GM20431 (cell line): ENCODE data around the gene CEBPZOS.
"Not testable (repeated sequence)": the region's sequence is repeated elsewhere in the genome, so short reads cannot be mapped to it uniquely, and the experiment has no call there.

ENCODE experiments used
- in situ Hi-C: fragments of 300-500 bp; cut with MseI, MboI; formaldehyde crosslinking; loops from one replicate; pipeline ENCODE4 v1.15.0; 2020; ENCODE audit warnings: low sequenced_read_pairs; ENCODE audit not compliant: unreplicated experiment

CEBPZOS gene

GRCh38 chr2:37189452-37190153 is 6.7 kb upstream of the CEBPZOS start:
- in situ Hi-C loops: no loop called here

- in situ Hi-C loops: no loop called here
These were observed 6.0 kb upstream of the CEBPZOS start for GRCh38 chr2:37190290-37190689.

DNA sequence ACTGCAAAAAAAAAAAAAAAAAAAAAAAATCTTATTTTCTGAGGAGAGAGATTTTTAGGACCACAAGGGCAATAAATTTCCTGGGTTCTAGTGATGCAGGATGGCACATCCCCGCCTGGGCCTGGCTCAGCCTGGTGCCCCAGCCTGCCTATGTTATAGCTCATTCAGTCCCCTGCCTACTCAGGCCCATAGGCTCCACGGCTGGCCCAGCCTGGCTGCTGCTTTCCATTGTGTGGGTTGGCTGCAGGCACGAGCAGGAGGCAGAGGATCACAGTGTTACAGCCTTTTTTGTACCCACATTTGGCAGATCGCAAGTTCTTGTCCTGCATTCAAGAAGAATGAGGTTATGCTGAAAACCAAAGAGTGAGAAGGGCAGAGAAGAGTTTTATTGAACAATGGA is 5.0 kb upstream of the CEBPZOS start:
- in situ Hi-C loops: no loop called here

- in situ Hi-C loops: no loop called here
These were observed 4.5 kb upstream of the CEBPZOS start for GRCh38 chr2:37191747-37192146.

GRCh38 chr2:37192551-37192950 is 3.7 kb upstream of the CEBPZOS start:
- in situ Hi-C loops: no loop called here

GRCh38 chr2:37195862-37196319 is 405 bp upstream of the CEBPZOS start:
- in situ Hi-C loops: not testable (repeated sequence)

DNA sequence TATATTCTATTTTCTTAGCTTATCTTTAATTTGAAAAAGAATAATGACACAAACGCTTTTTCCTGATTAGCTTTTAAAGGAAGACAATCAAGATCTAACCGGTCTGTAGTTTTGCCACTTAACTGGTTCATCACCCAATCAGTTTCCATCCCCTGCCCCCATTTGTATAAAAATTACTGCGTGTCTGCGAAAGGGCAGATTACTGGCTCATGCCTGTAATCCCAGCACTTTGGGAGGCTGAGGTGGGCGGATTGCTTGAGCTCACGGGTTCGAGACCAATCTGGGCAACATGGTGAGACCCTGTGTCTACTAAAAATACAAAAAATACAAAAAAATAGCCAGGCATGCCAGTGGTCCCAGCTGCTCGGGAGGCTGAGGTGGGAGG is 2.4 kb downstream of the CEBPZOS start:
- in situ Hi-C loops: no loop called here

DNA sequence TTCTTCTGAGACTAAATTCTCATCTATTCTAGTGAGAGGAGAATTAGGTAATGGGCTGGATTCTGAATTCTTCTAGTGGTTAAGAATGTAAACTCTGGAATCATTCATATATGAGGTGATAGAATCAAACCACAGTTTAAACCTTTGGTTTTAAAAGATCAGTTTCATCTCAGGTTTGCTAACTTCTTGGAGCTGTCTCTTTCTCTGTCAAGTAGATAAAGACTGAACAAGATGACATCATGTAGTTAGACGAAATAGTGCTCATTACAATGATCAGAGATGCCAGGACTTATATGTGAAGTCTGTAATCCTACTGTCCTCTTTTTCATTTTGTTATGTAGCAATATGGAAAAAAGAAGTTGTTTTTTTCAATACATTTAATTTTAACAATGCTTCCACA is 4.9 kb downstream of the CEBPZOS start:
- in situ Hi-C loops: no loop called here

GRCh38 chr2:37201766-37202165 is 5.5 kb downstream of the CEBPZOS start:
- in situ Hi-C loops: no loop called here

DNA sequence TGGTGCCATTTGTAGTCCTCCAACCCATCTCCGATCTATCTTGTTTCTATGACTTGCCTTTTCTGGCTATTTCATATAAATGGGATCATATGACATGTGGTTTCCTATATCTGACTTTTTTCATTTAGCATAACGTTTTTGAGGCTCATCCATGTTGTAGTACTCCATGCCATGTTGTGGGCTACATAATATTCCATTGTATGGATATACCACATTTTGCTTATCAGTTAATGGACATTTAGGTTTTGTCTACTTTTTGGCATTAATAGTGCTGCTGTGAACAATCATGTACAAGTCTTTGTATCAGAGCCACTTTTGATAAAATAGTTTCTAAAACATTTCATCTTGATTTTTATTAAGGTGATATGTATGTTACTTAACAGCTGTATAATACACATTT is 7.4 kb downstream of the CEBPZOS start:
- in situ Hi-C loops: no loop called here

GRCh38 chr2:37205071-37205661 is 8.9 kb downstream of the CEBPZOS start:
- in situ Hi-C loops: not testable (repeated sequence)

DNA sequence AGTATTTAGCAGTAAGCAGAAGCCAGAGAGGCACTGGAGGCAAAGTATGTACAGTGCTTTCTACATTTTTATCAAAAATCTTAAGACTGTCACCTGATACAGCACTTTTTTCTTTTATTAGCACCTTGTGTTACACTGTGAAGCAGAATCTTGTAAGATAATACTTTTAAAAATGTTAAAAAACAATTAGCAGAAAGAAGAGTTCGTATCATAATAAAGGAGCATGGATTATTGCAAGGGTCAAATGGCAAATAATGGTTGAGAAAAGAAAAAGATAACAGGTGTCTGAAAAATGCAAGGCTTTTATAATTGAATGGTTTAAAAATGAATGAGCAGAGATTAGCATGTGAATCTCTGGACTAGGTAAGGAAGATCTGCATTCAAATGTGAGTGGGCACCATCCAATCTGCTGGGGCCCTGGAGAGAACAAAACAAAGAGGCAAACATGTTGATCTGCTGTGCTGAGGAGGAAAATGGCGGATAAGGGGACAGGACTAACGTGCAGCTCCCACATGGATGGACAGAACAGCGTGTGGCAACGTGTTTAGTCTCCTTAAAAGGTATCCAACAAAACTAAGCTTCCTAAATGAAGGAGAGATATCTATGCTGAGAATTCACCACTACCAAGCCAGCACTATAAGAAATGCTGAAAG is 9.5 kb downstream of the CEBPZOS start:
- in situ Hi-C loops: no loop called here

- in situ Hi-C loops: not testable (repeated sequence)
These were observed 10.5 kb downstream of the CEBPZOS start for GRCh38 chr2:37206760-37207159.

- in situ Hi-C loops: no loop called here
These were observed 14.9 kb downstream of the CEBPZOS start for GRCh38 chr2:37211212-37211611.

DNA sequence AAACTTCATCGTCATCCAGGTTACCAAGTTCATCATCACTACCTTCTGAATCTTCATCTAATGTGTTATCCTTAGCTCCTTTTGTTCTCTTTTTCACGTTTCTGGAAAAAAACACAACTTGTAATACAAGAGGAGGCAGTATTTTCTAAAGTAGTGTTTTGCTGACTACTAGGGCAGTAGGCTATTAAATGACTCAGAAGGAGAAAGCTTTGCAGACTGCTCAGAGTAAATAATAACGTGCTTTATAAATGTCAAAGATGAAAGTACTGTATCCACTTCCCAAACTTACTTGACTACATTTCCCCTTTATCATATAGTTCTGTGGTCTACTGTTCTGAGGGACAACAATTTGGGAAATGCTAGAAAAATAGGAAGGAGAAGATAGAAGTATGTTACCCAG is 15.6 kb downstream of the CEBPZOS start:
- in situ Hi-C loops: no loop called here

GRCh38 chr2:37215250-37215649 is 19.0 kb downstream of the CEBPZOS start:
- in situ Hi-C loops: no loop called here

DNA sequence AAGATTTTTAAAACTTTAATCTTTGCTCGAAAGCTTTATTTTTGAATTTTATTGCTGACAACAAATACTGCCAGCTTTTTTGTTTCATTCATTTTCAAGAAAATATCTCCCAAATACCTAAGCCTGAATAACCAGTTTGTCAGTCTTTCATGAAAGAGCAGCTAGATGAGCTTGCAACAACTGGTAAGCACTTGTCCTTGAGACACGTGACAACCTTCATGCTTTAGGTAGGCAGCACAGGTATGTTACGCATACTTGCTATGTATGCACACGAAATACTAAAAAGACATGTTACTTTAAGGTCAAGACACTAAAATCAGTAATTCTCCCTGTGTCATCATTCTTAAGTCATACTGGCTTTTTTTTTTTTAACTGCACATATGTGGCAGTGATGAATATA is 22.8 kb downstream of the CEBPZOS start:
- in situ Hi-C loops: no loop called here

DNA sequence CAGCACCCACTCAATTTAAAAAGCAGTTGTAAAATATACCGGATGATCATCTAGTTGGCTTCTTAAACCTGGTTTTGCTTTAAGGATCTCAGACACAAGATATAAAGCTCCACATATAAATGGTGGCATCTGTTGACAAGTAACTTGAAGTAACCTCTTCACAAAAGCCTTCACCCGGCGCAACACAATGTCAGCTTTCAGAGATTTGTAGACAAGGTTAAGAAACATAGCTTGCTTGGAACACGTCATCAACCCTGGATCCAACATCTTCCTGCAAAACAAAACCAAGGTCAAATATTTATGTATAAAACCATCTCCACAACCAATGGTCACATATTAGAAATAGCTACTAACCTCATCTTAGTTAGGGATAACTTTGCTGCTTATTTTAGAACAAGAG is 26.8 kb downstream of the CEBPZOS start:
- in situ Hi-C loops: no loop called here

- in situ Hi-C loops: no loop called here
These were observed 27.8 kb downstream of the CEBPZOS start for GRCh38 chr2:37224063-37224462.

GRCh38 chr2:37225129-37225528 is 28.8 kb downstream of the CEBPZOS start:
- in situ Hi-C loops: not testable (repeated sequence)

DNA sequence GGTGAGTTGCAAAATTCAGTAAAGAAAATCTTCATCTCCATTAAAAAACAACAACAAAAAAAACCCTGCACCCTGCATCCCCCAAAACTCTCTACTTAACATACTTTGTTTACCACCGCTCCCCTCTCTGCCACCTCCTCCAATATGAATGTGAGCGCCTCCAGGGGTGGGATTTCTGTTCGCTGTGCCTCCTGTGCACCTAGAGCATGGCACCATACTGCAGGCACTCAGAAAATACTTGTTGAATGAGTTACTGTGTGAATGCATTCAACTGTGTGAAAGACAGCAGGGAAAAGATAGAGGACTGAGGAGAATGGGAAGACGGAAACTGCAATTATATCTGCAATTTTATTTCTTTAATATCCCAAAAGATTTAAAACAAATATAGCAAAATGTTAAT is 30.6 kb downstream of the CEBPZOS start:
- in situ Hi-C loops: no loop called here
